Measurements from ENCODE around the gene ALG3. TPM values are rescaled to one million over a fixed set of nuclear protein-coding genes. Genes with fewer than 3 reads are reported as not detected.

The ALG3 gene
- total RNA-seq, 1 experiment from 2014 or later: 57.3 TPM

GRCh38 chr3:184248454-184249411 is at the start of gene ALG3 (continued):
- TF ChIP-seq NFYB (CRISPR knock-in tag; conservative IDR thresholded peaks at IDR 0.05; ENCODE audit: low read depth) (no peak; the same call in 1 of the 2 replicates), USF1 (CRISPR knock-in tag; IDR thresholded peaks at IDR 0.05) (peak; percentile 51; the same call in 1 of the 2 replicates), ELF4 (CRISPR knock-in tag; IDR thresholded peaks at IDR 0.05; ENCODE audit: low read depth) (0 out of 2 replicates have a peak, but pooled peaks have one; percentile 36), MXD4 (CRISPR knock-in tag; IDR thresholded peaks at IDR 0.05; ENCODE audit: borderline replicate concordance) (no peak), E2F5 (CRISPR knock-in tag; IDR thresholded peaks at IDR 0.05) (peak; percentile 74; the same call in 1 of the 2 replicates), MYBL2 (CRISPR knock-in tag; IDR thresholded peaks at IDR 0.05) (0 out of 2 replicates have a peak, but pooled peaks have one; percentile 68), E2F1 (CRISPR knock-in tag; IDR thresholded peaks at IDR 0.05) (no peak), SMAD3 (CRISPR knock-in tag; IDR thresholded peaks at IDR 0.05; ENCODE audit: borderline replicate concordance) (peak; percentile 94), ZNF512 (CRISPR knock-in tag; IDR thresholded peaks at IDR 0.05; ENCODE audit: borderline replicate concordance) (no peak), PRDM15 (CRISPR knock-in tag; IDR thresholded peaks at IDR 0.05) (0 out of 2 replicates have a peak, but pooled peaks have one; percentile 21), FOXK1 (CRISPR knock-in tag; IDR thresholded peaks at IDR 0.05) (peak; percentile 96), CBFB (CRISPR knock-in tag; IDR thresholded peaks at IDR 0.05; ENCODE audit: low read depth) (0 out of 2 replicates have a peak, but pooled peaks have one; percentile 5), HMGA2 (CRISPR knock-in tag; IDR thresholded peaks at IDR 0.05) (no peak), ZNF281 (CRISPR knock-in tag; IDR thresholded peaks at IDR 0.05) (peak; percentile 87), MLX (CRISPR knock-in tag; IDR thresholded peaks at IDR 0.05) (peak; percentile 70; the same call in 1 of the 2 replicates), FOXP1 (CRISPR knock-in tag; IDR thresholded peaks at IDR 0.05; ENCODE audit: borderline replicate concordance) (peak; percentile 93), NFATC4 (CRISPR knock-in tag; IDR thresholded peaks at IDR 0.05) (peak; percentile 16; the same call in 1 of the 2 replicates), ATF2 (CRISPR knock-in tag; IDR thresholded peaks at IDR 0.05; ENCODE audit: borderline replicate concordance, low read depth) (0 out of 2 replicates have a peak, but pooled peaks have one; percentile 32)

Measured in WTC11 (cell line).